Endothelial cell of umbilical vein (primary cell): ENCODE results near the gene TMUB2.

Source experiments
- CTCF ChIP-seq, 2 donors: IDR thresholded peaks; 1 replicate in 1 of 2; 2 replicates in 1 of 2; pipeline ENCODE4 v1.5.1; 2011; ENCODE audit warnings: low read length in 2 of 2, mild to moderate bottlenecking in 2 of 2, moderate library complexity in 2 of 2, control low read depth in 1 of 2, inconsistent platforms in 1 of 2, low read depth in 1 of 2; ENCODE audit not compliant: insufficient read depth in 1 of 2; ENCODE audit errors: extremely low read depth in 1 of 2
- EZH2 ChIP-seq: IDR thresholded peaks from 2 replicates; pipeline ENCODE4 v1.6.1; 2012; ENCODE audit warnings: borderline replicate concordance, low read depth, mild to moderate bottlenecking, moderate library complexity, low read length, inconsistent platforms; ENCODE audit not compliant: severe bottlenecking
- POLR2AphosphoS5 ChIP-seq: IDR thresholded peaks from 2 replicates; pipeline ENCODE4 v1.6.1; 2012; ENCODE audit warnings: low read depth, mild to moderate bottlenecking, control low read depth, low read length, moderate library complexity; ENCODE audit not compliant: insufficient read depth

- TF ChIP-seq CTCF (IDR thresholded peaks at IDR 0.05; ENCODE audit: extremely low read depth in 1 of 2, insufficient read depth in 1 of 2, low read depth in 1 of 2, low read length in 2 of 2) (no peak), POLR2AphosphoS5 (no peak), EZH2 (no peak)
These were observed 33.9 kb upstream of the TMUB2 start for GRCh38 chr17:44152875-44153274.
